ENCODE data around the gene TMEM200B. TPM values are rescaled to one million over a fixed set of nuclear protein-coding genes. Genes with fewer than 3 reads are reported as not detected.

TMEM200B gene
- total and polyA plus RNA-seq, 2 experiments from 2014 or later, result 4.9 to 8.7 TPM

- no peak for TF ChIP-seq REST (IDR thresholded peaks at IDR 0.05; ENCODE audit: unreplicated experiment)
These were observed 40.1 kb downstream of the TMEM200B start (continued) for GRCh38 chr1:29083317-29084195.

- no peak for ATAC-seq
- H3K4me2 ChIP-seq, result no peak overlapping the region
- H3K4me1 ChIP-seq (ENCODE audit: insufficient read depth), result no peaks in the 10 kb centered on the region
- no peak for DNase-seq (ENCODE audit: low spot score)
- Mint-ChIP-seq H3K4me1 (peaks cover 14% of the 10 kb centered on the region), H3K36me3 (ENCODE audit: low read depth) (no peaks in the 10 kb centered on the region), H3K27ac (no peak overlapping the region), H3K9me3 (no peaks in the 10 kb centered on the region), H3K27me3 (ENCODE audit: insufficient read depth, low read depth, poor library complexity) (peaks cover 6% of the 10 kb centered on the region), H3K4me3 (no peak overlapping the region)
- no peak overlapping the region for H3K4me3 ChIP-seq
- no peaks in the 10 kb centered on the region for H3K27me3 ChIP-seq (ENCODE audit: insufficient read depth)
- H3K36me3 ChIP-seq (ENCODE audit: insufficient read depth), result no peaks in the 10 kb centered on the region
- H3K79me2 ChIP-seq (replicated peaks; ENCODE audit: insufficient read depth), result no peaks in the 10 kb centered on the region
- H3K9me2 ChIP-seq (ENCODE audit: insufficient read depth), result no peaks in the 10 kb centered on the region
- no peak overlapping the region for H3K27ac ChIP-seq (ENCODE audit: low read depth)
- no peak for TF ChIP-seq CTCF (conservative IDR thresholded peaks at IDR 0.05; ENCODE audit: low read depth in 2 of 2)
- no peaks in the 10 kb centered on the region for H3F3A ChIP-seq (replicated peaks; ENCODE audit: low read depth)
- no peaks in the 10 kb centered on the region; the same call in 1 of the 2 replicates for H4K20me1 ChIP-seq (replicated peaks; ENCODE audit: insufficient read depth)
- H2AFZ ChIP-seq, result no peak overlapping the region
These were observed 41.2 kb downstream of the TMEM200B start for GRCh38 chr1:29082519-29082918.

- ATAC-seq (no peak), DNase-seq (ENCODE audit: low spot score) (no peak)
- no peak overlapping the region for H3K4me3 ChIP-seq
- H3K79me2 ChIP-seq (replicated peaks; ENCODE audit: insufficient read depth), result no peaks in the 10 kb centered on the region
- H3K4me1 ChIP-seq (ENCODE audit: insufficient read depth), result no peaks in the 10 kb centered on the region
- H3K4me1 Mint-ChIP-seq, result peaks cover 14% of the 10 kb centered on the region
- H3K27ac ChIP-seq (ENCODE audit: low read depth), result peak overlapping the region; percentile 4; the same call in 1 of the 2 replicates
- H3K36me3 ChIP-seq (ENCODE audit: insufficient read depth), result no peaks in the 10 kb centered on the region
- H3K27me3 ChIP-seq (ENCODE audit: insufficient read depth), result no peaks in the 10 kb centered on the region
- H3K4me2 ChIP-seq, result no peak overlapping the region
- no peaks in the 10 kb centered on the region for H3F3A ChIP-seq (replicated peaks; ENCODE audit: low read depth)
- no peaks in the 10 kb centered on the region; the same call in 1 of the 2 replicates for H4K20me1 ChIP-seq (replicated peaks; ENCODE audit: insufficient read depth)
- no peaks in the 10 kb centered on the region for H3K9me2 ChIP-seq (ENCODE audit: insufficient read depth)
- peaks cover 4% of the 10 kb centered on the region for H3K27me3 Mint-ChIP-seq (ENCODE audit: insufficient read depth, low read depth, poor library complexity)
- H3K9me3 Mint-ChIP-seq, result no peaks in the 10 kb centered on the region
- H3K36me3 Mint-ChIP-seq (ENCODE audit: low read depth), result no peaks in the 10 kb centered on the region
- H3K27ac Mint-ChIP-seq, result no peak overlapping the region
- H2AFZ ChIP-seq, result no peak overlapping the region
- H3K4me3 Mint-ChIP-seq, result no peak overlapping the region
- TF ChIP-seq CTCF (conservative IDR thresholded peaks at IDR 0.05; ENCODE audit: low read depth in 2 of 2) (no peak), JUNB (IDR thresholded peaks at IDR 0.05; ENCODE audit: unreplicated experiment) (no peak), REST (IDR thresholded peaks at IDR 0.05; ENCODE audit: unreplicated experiment) (no peak), STAT1 (IDR thresholded peaks at IDR 0.05; ENCODE audit: unreplicated experiment) (no peak), ETS1 (IDR thresholded peaks at IDR 0.05) (no peak), ZNF331 (CRISPR knock-in tag; IDR thresholded peaks at IDR 0.05; ENCODE audit: low read depth) (no peak), ZNF114 (CRISPR knock-in tag; IDR thresholded peaks at IDR 0.05) (no peak), EZH2phosphoT487 (IDR thresholded peaks at IDR 0.05; ENCODE audit: unreplicated experiment) (no peak)
These were observed 42.5 kb downstream of the TMEM200B start for GRCh38 chr1:29081201-29081600.

Data from GM23338 (cell line).